ENCODE data around the gene TCEA2. TPM values are rescaled to one million over a fixed set of nuclear protein-coding genes. Genes with fewer than 3 reads are reported as not detected.

Gene TCEA2
- total RNA-seq, 1 donor from 2014 or later, result 81.3 TPM

DNA sequence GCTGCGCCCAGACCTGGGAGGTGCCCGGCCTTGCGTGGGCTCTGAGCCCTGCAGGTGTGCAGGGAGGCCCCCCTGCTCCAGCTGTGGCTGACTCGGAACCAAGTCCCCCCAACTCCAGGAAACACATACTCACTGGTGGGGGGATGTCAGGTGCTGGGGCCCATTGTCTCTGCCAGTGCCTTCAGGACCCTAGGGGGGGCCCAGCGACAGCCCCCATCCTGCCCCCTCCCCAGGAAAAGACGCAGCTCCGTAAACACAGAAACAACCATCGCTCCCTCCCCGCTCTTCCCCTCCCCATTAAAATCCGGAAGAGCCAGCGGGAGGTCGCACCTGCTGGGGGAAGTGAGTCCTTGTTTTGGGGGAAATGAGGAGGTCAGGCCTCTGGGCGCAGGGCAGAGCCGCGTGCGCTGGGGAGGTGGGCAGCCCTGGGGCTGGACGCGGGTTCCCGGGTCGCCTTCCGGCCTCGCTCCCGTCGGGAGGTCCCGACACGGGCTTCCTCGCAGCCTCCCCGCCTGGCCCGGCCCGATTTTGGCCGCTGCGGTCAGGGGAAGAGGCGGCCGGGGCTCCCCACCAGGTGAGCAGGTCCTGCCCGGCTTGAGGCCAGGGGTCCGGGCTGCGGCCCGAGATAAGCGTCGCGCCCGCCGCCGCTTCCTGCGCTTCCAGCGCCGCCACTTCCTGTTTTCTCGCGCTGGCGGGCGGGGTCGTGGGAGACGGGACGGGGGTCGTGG lies 20.8 kb upstream of the TCEA2 start:
- H3K4me1 Mint-ChIP-seq, result peaks cover 8% of the 10 kb centered on the region
- TF ChIP-seq, protein P1, sequence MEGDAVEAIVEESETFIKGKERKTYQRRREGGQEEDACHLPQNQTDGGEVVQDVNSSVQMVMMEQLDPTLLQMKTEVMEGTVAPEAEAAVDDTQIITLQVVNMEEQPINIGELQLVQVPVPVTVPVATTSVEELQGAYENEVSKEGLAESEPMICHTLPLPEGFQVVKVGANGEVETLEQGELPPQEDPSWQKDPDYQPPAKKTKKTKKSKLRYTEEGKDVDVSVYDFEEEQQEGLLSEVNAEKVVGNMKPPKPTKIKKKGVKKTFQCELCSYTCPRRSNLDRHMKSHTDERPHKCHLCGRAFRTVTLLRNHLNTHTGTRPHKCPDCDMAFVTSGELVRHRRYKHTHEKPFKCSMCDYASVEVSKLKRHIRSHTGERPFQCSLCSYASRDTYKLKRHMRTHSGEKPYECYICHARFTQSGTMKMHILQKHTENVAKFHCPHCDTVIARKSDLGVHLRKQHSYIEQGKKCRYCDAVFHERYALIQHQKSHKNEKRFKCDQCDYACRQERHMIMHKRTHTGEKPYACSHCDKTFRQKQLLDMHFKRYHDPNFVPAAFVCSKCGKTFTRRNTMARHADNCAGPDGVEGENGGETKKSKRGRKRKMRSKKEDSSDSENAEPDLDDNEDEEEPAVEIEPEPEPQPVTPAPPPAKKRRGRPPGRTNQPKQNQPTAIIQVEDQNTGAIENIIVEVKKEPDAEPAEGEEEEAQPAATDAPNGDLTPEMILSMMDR (IDR thresholded peaks at IDR 0.05; ENCODE audit: unreplicated experiment), result no peak
- H3K27ac Mint-ChIP-seq, result no peak overlapping the region
- no peaks in the 10 kb centered on the region for H3K9me3 Mint-ChIP-seq
- H3K36me3 Mint-ChIP-seq, result no peaks in the 10 kb centered on the region
- DNase-seq (ENCODE audit: low spot score in 2 of 2, unreplicated experiment in 2 of 2), result no peak
- H3K4me3 Mint-ChIP-seq, result peak overlapping the region; percentile 60
- H3K27me3 Mint-ChIP-seq (ENCODE audit: low read depth), result peaks cover 81% of the 10 kb centered on the region

DNA sequence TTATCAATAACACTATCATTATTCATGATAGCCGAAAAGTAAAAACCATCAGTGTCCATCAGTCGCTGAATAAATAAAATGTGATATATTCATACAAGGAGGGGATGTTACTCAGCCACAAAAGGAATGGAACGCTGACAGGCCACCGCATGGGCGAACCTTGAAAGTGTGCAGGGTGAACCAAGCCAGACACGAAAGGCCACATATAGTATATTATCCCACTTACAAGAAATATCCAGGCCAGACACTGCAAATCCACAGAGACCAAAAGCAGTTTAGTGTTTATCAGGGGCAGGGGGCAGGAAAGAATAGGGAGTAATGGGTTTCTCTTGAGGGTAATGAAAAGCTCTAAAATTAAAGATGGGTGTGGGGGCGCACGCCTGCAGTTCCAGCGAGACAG lies 19.2 kb upstream of the TCEA2 start:
- TF ChIP-seq, protein P1 (IDR thresholded peaks at IDR 0.05; ENCODE audit: unreplicated experiment), result no peak
- DNase-seq (ENCODE audit: low spot score in 2 of 2, unreplicated experiment in 2 of 2), result no peak
- Mint-ChIP-seq H3K4me3 (no peak overlapping the region), H3K27ac (no peak overlapping the region), H3K9me3 (no peaks in the 10 kb centered on the region), H3K4me1 (peaks cover 5% of the 10 kb centered on the region), H3K36me3 (no peaks in the 10 kb centered on the region), H3K27me3 (ENCODE audit: low read depth) (peaks cover 83% of the 10 kb centered on the region)

DNA sequence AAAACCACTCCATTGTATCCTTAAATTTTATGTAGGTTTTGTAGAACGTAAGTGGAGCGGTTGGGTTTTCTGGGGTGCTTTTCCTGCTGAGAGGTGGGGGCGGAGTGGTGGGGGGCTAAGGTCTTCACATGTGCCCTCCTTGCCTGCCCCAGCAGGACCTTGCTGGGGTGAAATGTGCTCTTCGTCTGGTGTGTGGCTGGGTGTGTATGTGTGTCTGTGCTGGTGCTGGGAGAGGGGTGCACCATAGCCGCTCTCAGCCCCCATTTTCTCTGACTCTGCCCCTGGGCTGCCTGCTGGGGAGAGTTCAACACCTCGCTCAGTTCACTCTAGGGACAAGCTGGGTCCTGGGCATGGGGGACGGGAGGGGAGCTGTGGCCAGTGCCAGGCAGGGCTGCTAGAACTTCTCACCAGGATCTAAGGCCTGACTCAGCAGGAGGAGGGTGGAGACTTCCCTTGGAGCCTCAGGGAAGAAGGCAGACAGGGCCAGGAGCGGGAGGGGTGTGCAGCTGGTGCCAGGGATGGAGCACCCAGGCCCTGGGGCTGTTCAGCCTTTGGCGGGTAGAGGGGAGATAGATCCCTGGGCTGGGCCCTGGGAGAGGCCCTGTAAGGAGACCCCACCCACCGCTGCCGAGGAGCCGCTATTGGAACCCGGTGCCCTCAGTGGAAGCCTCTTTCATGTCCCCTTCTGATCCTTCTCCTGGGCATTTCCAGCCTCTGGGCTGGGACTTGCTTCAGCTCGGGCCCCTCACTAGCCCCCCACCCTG lies 18.3 kb upstream of the TCEA2 start:
- Mint-ChIP-seq H3K4me3 (no peak overlapping the region), H3K27ac (no peak overlapping the region), H3K4me1 (peaks cover under 1% of the 10 kb centered on the region), H3K27me3 (ENCODE audit: low read depth) (peaks cover 78% of the 10 kb centered on the region), H3K36me3 (no peaks in the 10 kb centered on the region), H3K9me3 (no peaks in the 10 kb centered on the region)
- no peak for DNase-seq (ENCODE audit: low spot score in 2 of 2, unreplicated experiment in 2 of 2)
- TF ChIP-seq, protein P1 (IDR thresholded peaks at IDR 0.05; ENCODE audit: unreplicated experiment), result no peak

DNA sequence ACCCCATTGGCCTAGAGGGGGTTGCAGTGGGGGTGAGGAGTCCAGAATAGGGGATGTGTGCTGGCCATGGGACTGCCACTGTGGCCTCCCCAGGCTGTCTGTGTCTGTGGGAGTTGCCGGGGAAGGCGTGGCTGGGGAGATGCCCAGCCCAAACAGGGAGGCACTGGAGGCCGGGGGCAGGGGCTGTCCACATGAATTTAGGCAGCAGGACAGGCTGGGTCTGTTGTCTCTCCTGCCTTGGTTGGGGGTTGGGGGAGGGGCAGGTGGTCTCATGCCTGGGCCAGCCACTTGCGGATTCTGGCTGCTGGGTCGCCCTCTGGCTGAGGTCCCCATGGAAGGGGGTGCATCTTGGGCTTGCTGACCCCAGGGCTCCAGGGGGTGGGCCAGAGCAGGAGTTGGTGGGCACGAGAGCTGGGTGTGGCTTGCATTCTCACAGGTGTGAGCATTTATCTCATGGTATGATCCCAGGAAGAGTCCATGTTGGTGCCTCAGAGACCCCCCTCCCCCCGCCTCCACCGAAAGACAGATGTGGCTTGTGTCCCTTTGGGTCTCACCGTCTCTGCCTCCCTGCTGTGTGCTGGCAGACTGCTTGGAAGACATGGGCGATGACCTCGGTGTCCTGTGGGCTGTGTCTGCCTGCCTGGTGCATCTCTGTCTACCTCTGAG lies 17.5 kb upstream of the TCEA2 start:
- TF ChIP-seq, protein P1 (IDR thresholded peaks at IDR 0.05; ENCODE audit: unreplicated experiment), result no peak
- H3K4me3 Mint-ChIP-seq, result no peak overlapping the region
- H3K9me3 Mint-ChIP-seq, result no peaks in the 10 kb centered on the region
- DNase-seq (ENCODE audit: low spot score in 2 of 2, unreplicated experiment in 2 of 2), result no peak
- H3K36me3 Mint-ChIP-seq, result no peaks in the 10 kb centered on the region
- H3K27me3 Mint-ChIP-seq (ENCODE audit: low read depth), result peaks cover 77% of the 10 kb centered on the region
- no peak overlapping the region for H3K27ac Mint-ChIP-seq
- H3K4me1 Mint-ChIP-seq, result no peaks in the 10 kb centered on the region

DNA sequence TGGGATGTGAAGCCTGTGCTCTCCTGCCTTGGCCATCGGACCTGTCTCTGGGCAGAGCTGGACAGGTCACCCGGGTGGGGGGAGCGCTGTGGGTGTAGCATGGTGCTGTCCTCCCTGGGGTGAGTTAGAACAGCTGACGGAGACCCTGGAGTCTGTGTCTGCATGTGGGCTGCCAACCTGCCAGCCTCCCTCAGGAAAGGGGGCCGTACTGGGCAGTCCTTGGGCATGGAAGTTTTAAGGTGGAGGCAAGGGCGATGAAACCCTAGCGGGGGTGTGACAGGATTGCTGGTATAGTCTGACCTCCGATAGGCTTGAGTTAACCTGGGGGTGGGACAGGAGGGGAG lies 16.0 kb upstream of the TCEA2 start:
- Mint-ChIP-seq H3K27ac (no peak overlapping the region), H3K4me3 (no peak overlapping the region), H3K36me3 (no peaks in the 10 kb centered on the region), H3K9me3 (no peaks in the 10 kb centered on the region), H3K4me1 (no peaks in the 10 kb centered on the region), H3K27me3 (ENCODE audit: low read depth) (peaks cover 77% of the 10 kb centered on the region)
- TF ChIP-seq, protein P1 (IDR thresholded peaks at IDR 0.05; ENCODE audit: unreplicated experiment), result no peak
- DNase-seq (ENCODE audit: low spot score in 2 of 2, unreplicated experiment in 2 of 2), result no peak
